Testis (tissue), 3 donors: ENCODE data around the gene NKD1. TPM values are rescaled to one million over a fixed set of nuclear protein-coding genes. Genes with fewer than 3 reads are reported as not detected.

Source experiments
- DNase-seq: peaks from one replicate; pipeline ENCODE4 v3.0.0-alpha.2; 2019
- H3K27ac ChIP-seq, 2 donors: fragments of 200-600 bp; sonication (generic); one replicate each; pipeline ENCODE4 v1.5.1; 2019
- H3K27me3 ChIP-seq: fragments of 200-600 bp; sonication (generic); one replicate; pipeline ENCODE4 v1.5.1; 2019
- H3K36me3 ChIP-seq: fragments of 200-600 bp; sonication (generic); one replicate; pipeline ENCODE4 v1.5.1; 2017; ENCODE audit warnings: low read depth; ENCODE audit errors: missing control alignments
- H3K4me1 ChIP-seq: fragments of 200-600 bp; sonication (generic); one replicate; pipeline ENCODE4 v1.5.1; 2019
- H3K4me3 ChIP-seq, 2 donors: fragments of 200-600 bp; sonication (generic); one replicate each; pipeline ENCODE4 v1.5.1; 2017 to 2019
- H3K9me3 ChIP-seq: fragments of 200-600 bp; sonication (generic); one replicate; pipeline ENCODE4 v1.5.1; 2017
- CTCF ChIP-seq, 3 experiments: fragments of 450-650 bp in 2 of 3; fragments of 200-600 bp in 1 of 3; sonication (generic) in 1 of 3; IDR thresholded peaks; one replicate each; pipeline ENCODE4 v1.5.1; 2016 to 2019; ENCODE audit warnings: antibody characterized with exemption in 3 of 3, mild to moderate bottlenecking in 2 of 3, moderate library complexity in 1 of 3
- POLR2A ChIP-seq: fragments of 450-650 bp; IDR thresholded peaks from one replicate; pipeline ENCODE4 v1.6.1; 2017; ENCODE audit warnings: antibody characterized with exemption, mild to moderate bottlenecking, moderate library complexity
- WGBS, 2 donors: methylation state at CpG; one replicate each; pipeline ENCODE4 v1.1.5; 2018; 5-methylcytosine and 5-hydroxymethylcytosine counted together
- intact Hi-C: fragments of 100-400 bp; cut with DNase I; formaldehyde crosslinking; loops from one replicate; pipeline ENCODE4 v1.15.1; 2023; ENCODE audit warnings: low total_unique reads
- polyA plus RNA-seq: library from polyadenylated mRNA; stranded (reverse); fragments of 350-450 nt; fragmentation: Illumina TruSeq; extraction: RNeasy Lipid Tissue Mini Kit (QIAGEN cat#74804); gene quantifications from one replicate; pipeline ENCODE4 v1.2.3, GENCODE V29; 2014; ENCODE audit warnings: low read depth, low replicate concordance; ENCODE audit not compliant: insufficient read depth
- total RNA-seq, 2 donors: library from RNA; depleted of rRNA; stranded (reverse); fragments of >200 nt; gene quantifications; one replicate each; pipeline ENCODE4 v1.2.3, GENCODE V29; 2016

NKD1 gene
- total and polyA plus RNA-seq, 3 donors from 2014 or later = 5.9 to 14.4 (median 8.4) TPM

GRCh38 chr16:50679266-50679665 is 131.1 kb downstream of the NKD1 start:
- 83 to 87% methylated on average over 14 of the region's 14 CpGs for WGBS, 2 donors
- intact Hi-C loops = no loop called here
- no peaks in the 10 kb centered on the region for H3K9me3 ChIP-seq
- no peak overlapping the region for H3K4me3 ChIP-seq
- no peaks in the 10 kb centered on the region for H3K36me3 ChIP-seq
- no peak overlapping the region for H3K27ac ChIP-seq
- TF ChIP-seq POLR2A (no peak), CTCF (IDR thresholded peaks at IDR 0.05) (no peak)
- no peak for DNase-seq
- H3K4me1 ChIP-seq = no peaks in the 10 kb centered on the region
- H3K27me3 ChIP-seq = no peaks in the 10 kb centered on the region

GRCh38 chr16:50679676-50680555 is 131.7 kb downstream of the NKD1 start:
- no peaks in the 10 kb centered on the region for H3K36me3 ChIP-seq
- 84 to 94% methylated on average over 6 of the region's 6 CpGs for WGBS, 2 donors
- no peak overlapping the region for H3K27ac ChIP-seq
- DNase-seq = no peak
- intact Hi-C loops = no loop called here
- H3K9me3 ChIP-seq = no peaks in the 10 kb centered on the region
- TF ChIP-seq CTCF (IDR thresholded peaks at IDR 0.05) (no peak), POLR2A (no peak)
- H3K4me1 ChIP-seq = no peaks in the 10 kb centered on the region
- no peaks in the 10 kb centered on the region for H3K27me3 ChIP-seq
- H3K4me3 ChIP-seq = no peak overlapping the region

GRCh38 chr16:50680556-50680893 is 132.3 kb downstream of the NKD1 start:
- 87 to 100% methylated on average over 1 to 3 of the region's 3 CpGs for WGBS, 2 donors
- H3K27ac ChIP-seq = no peak overlapping the region

GRCh38 chr16:50681021-50681885 is 133.1 kb downstream of the NKD1 start, which contains the start of gene SNX20:
TSS of gene SNX20 (minus strand) at chr16:50681312. CDS start at chr16:50677526, 3,786 bp downstream.
- no peaks in the 10 kb centered on the region for H3K27me3 ChIP-seq
- H3K4me1 ChIP-seq = no peaks in the 10 kb centered on the region
- no peak within 1 kb of the TSS for H3K4me3 ChIP-seq
- no peak within 1 kb of the TSS for H3K27ac ChIP-seq
- intact Hi-C loops = no loop called here
- DNase-seq = peak; percentile 29
- no peaks in the 10 kb centered on the region for H3K36me3 ChIP-seq
- 86 to 89% methylated on average over 4 to 16 of the region's 16 CpGs for WGBS, 2 donors
- H3K9me3 ChIP-seq = no peaks in the 10 kb centered on the region
- no peak for TF ChIP-seq CTCF (IDR thresholded peaks at IDR 0.05)
- no peak for TF ChIP-seq POLR2A

More at GRCh38 chr16:50680556-50680893, 132.3 kb downstream of the NKD1 start:
- Histone ChIP-seq H3K27me3 (no peaks in the 10 kb centered on the region), H3K36me3 (no peaks in the 10 kb centered on the region), H3K4me3 (no peak overlapping the region), H3K4me1 (no peaks in the 10 kb centered on the region), H3K9me3 (no peaks in the 10 kb centered on the region)
- TF ChIP-seq CTCF (IDR thresholded peaks at IDR 0.05) (no peak), POLR2A (no peak)
- intact Hi-C loops = no loop called here
- DNase-seq = no peak
